Lung (tissue), 12 donors: Measurements from ENCODE around the gene SESTD1. TPM values are rescaled to one million over a fixed set of nuclear protein-coding genes. Genes with fewer than 3 reads are reported as not detected.

Experiments used
- ATAC-seq: fragments of 200-7000 bp; cut with Tn5 transposase; one replicate; pipeline ENCODE4 v1.9.1; 2020; ENCODE audit warnings: moderate number of reproducible peaks; ENCODE audit not compliant: insufficient read depth, low FRiP score
- DNase-seq, 3 donors: peaks; one replicate each; pipeline ENCODE4 v3.0.0-alpha.2; 2013 to 2017
- H3K27ac ChIP-seq, 2 donors: one replicate each; pipeline ENCODE4 v1.5.1; 2013; ENCODE audit warnings: mild to moderate bottlenecking in 2 of 2, moderate library complexity in 2 of 2, control low read depth in 1 of 2, inconsistent platforms in 1 of 2, low read depth in 1 of 2, low read length in 1 of 2
- H3K27me3 ChIP-seq, 3 donors: one replicate each; pipeline ENCODE4 v1.5.1; 2013; ENCODE audit warnings: low read length in 2 of 3; ENCODE audit not compliant: control insufficient read depth in 3 of 3, insufficient read depth in 3 of 3
- H3K36me3 ChIP-seq, 4 donors: one replicate each; pipeline ENCODE4 v1.5.1; 2013; ENCODE audit warnings: low read length in 4 of 4, mild to moderate bottlenecking in 1 of 4, moderate library complexity in 1 of 4; ENCODE audit not compliant: control insufficient read depth in 4 of 4, insufficient read depth in 4 of 4
- H3K4me1 ChIP-seq, 5 donors: one replicate each; pipeline ENCODE4 v1.5.1; 2013; ENCODE audit warnings: low read length in 5 of 5, mild to moderate bottlenecking in 2 of 5, moderate library complexity in 1 of 5; ENCODE audit not compliant: control insufficient read depth in 5 of 5, insufficient read depth in 5 of 5
- H3K4me3 ChIP-seq: one replicate; pipeline ENCODE4 v1.5.1; 2013; ENCODE audit warnings: mild to moderate bottlenecking, control low read depth, moderate library complexity
- H3K9ac ChIP-seq, 2 donors: one replicate each; pipeline ENCODE4 v1.5.1; 2013; ENCODE audit warnings: low read length in 2 of 2, control low read depth in 1 of 2; ENCODE audit not compliant: insufficient read depth in 1 of 2
- H3K9me3 ChIP-seq, 4 donors: one replicate each; pipeline ENCODE4 v1.5.1; 2013; ENCODE audit warnings: low read length in 3 of 4, mild to moderate bottlenecking in 1 of 4, moderate library complexity in 1 of 4; ENCODE audit not compliant: control insufficient read depth in 4 of 4, insufficient read depth in 3 of 4
- WGBS, 2 donors: extraction: QIAGEN DNeasy Blood & Tissue Kit; methylation state at CpG; one replicate each; pipeline ENCODE4 v1.1.7; 2013; 5-methylcytosine and 5-hydroxymethylcytosine counted together
- polyA plus RNA-seq, 2 donors: library from polyadenylated mRNA; stranded (reverse); fragments of 200-250 nt; gene quantifications; one replicate each; pipeline ENCODE4 v1.2.1, GENCODE V29; 2013
- total RNA-seq, 2 donors: library from RNA; depleted of rRNA in 1 of 2; stranded (reverse); fragments of >200 nt in 1 of 2; gene quantifications; one replicate each; pipeline ENCODE4 v1.2.1, GENCODE V29; 2014 to 2021
- TF ChIP-seq, protein P1 (sequence below): IDR thresholded peaks from 2 replicates; pipeline ENCODE4 v1.5.1; 2012; ENCODE audit warnings: mild to moderate bottlenecking; ENCODE audit errors: control extremely low read depth, extremely low read depth
- donor health status: control.
- donor health status: control.
- donor health status: Bipolar disorder and iron deficiency.
- donor health status: healthy.
- donor health status: DM: yes; HTN: yes; CAD: no.

SESTD1 gene
- total and polyA plus RNA-seq, 4 donors: 11.2 to 96.4 (median 49.3) TPM

DNA sequence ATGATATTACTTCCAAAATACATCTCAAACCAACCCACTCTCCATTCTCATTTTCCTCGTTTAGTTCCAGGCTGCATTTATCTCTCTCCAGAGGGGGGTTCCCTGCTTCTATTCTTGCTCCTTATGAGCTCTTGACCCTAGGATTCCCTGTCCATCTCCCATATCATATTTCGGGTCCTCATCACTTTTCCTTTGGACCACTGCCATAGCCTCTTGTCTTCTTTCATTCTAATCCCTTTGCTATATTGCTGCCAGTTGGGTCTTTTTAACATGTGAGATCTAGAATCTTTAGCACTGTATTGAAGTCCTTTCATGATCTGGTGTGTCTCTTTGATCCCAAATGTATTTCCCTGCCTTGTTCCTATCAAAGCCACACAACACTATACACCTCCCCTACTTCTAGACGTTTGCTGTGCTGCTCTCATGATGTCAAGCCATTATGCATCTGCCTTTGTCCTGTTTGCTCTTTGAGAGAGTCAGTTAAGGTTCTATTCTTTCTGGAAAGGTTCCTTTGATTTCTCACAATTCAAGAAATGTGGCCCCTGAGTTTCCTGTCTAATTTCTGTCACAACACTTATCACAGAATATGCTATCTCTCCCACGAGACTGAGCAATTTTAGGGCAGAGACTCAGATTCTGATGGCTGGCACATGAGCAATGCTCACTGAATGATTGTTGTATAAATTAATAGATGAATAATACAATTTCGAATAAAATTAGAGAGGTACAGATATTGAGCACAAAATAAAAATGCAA, 43.2 kb upstream of the SESTD1 start:
- H3K27me3 ChIP-seq: peaks cover 0 to 5% (median 0%) of the 10 kb centered on the region in 3 donors
- H3K4me1 ChIP-seq: peaks cover 0 to 14% (median 0%) of the 10 kb centered on the region in 5 donors

DNA sequence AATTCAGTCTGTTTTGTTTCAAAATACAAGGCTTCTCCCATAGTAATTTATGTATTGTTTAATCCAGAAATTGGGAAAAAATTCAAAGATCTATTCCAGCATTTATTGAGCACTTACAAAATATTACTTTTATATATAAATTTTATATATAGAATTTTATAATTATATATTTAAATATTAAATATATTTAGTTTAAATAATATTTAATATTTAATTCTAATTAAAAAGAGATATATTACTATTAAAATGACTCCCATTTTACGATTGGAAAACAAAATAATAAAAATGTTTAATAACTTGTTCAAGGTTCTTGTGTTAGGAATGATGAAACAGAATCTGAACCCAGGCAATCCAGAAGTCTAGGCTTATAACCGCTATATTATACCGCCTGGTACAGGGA, 40.5 kb upstream of the SESTD1 start:
- H3K4me3 ChIP-seq: no peak overlapping the region
- H3K9me3 ChIP-seq: no peaks in the 10 kb centered on the region
- ATAC-seq (no peak), DNase-seq (no peak)
- peaks cover 0 to 5% (median 0%) of the 10 kb centered on the region in 3 donors for H3K27me3 ChIP-seq
- no peak overlapping the region for H3K27ac ChIP-seq
- TF ChIP-seq, protein P1, sequence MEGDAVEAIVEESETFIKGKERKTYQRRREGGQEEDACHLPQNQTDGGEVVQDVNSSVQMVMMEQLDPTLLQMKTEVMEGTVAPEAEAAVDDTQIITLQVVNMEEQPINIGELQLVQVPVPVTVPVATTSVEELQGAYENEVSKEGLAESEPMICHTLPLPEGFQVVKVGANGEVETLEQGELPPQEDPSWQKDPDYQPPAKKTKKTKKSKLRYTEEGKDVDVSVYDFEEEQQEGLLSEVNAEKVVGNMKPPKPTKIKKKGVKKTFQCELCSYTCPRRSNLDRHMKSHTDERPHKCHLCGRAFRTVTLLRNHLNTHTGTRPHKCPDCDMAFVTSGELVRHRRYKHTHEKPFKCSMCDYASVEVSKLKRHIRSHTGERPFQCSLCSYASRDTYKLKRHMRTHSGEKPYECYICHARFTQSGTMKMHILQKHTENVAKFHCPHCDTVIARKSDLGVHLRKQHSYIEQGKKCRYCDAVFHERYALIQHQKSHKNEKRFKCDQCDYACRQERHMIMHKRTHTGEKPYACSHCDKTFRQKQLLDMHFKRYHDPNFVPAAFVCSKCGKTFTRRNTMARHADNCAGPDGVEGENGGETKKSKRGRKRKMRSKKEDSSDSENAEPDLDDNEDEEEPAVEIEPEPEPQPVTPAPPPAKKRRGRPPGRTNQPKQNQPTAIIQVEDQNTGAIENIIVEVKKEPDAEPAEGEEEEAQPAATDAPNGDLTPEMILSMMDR: no peak
- WGBS, 2 donors: 95 to 98% methylated on average over 3 of the region's 3 CpGs
- no peaks in the 10 kb centered on the region for H3K36me3 ChIP-seq
- H3K9ac ChIP-seq: no peak overlapping the region
- H3K4me1 ChIP-seq: no peaks in the 10 kb centered on the region

More for the DNA sequence above, 43.2 kb upstream of the SESTD1 start:
- H3K9ac ChIP-seq: no peak overlapping the region
- TF ChIP-seq, protein P1: no peak
- H3K36me3 ChIP-seq: no peaks in the 10 kb centered on the region
- H3K27ac ChIP-seq: no peak overlapping the region
- no peak for DNase-seq
- 76 to 80% methylated on average over 5 of the region's 5 CpGs for WGBS, 2 donors
- ATAC-seq: no peak
- H3K4me3 ChIP-seq: no peak overlapping the region
- no peaks in the 10 kb centered on the region for H3K9me3 ChIP-seq

DNA sequence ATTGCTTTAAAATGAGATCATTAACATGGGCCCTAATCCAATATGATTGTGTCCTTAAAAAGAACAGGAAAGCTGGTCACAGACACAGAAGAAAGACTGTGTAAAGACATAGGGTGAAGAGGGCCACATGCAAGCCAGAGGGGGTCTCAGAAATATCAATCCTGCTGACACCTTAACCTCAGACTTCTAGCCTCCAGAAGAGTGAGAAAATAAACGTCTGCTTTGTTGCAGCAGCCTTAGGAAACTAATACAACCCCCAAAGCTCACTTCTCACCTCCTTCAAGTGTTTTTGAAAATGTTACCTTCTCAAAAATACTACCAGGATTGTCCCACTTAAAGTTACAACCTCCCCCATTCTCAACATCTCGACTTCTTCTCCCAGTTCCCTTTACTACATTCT, 39.8 kb upstream of the SESTD1 start:
- H3K9ac ChIP-seq: no peak overlapping the region
- no peak overlapping the region for H3K27ac ChIP-seq
- 66 to 68% methylated on average over 2 of the region's 2 CpGs for WGBS, 2 donors
- no peaks in the 10 kb centered on the region for H3K4me1 ChIP-seq
- DNase-seq (no peak), ATAC-seq (no peak)
- H3K27me3 ChIP-seq: peaks cover 0 to 5% (median 0%) of the 10 kb centered on the region in 3 donors
- no peak overlapping the region for H3K4me3 ChIP-seq
- H3K36me3 ChIP-seq: no peaks in the 10 kb centered on the region
- TF ChIP-seq, protein P1: no peak
- no peaks in the 10 kb centered on the region for H3K9me3 ChIP-seq
